K562 (cell line): ENCODE results near the gene H3-3A. TPM values are rescaled to one million over a fixed set of nuclear protein-coding genes. Genes with fewer than 3 reads are reported as not detected.

Source experiments
- CTBP1 ChIP-seq: fragments of 450-650 bp; IDR thresholded peaks from 2 replicates; pipeline ENCODE4 v1.6.1; 2016; ENCODE audit warnings: borderline replicate concordance
- ELF4 ChIP-seq: fragments of 450-650 bp; formaldehyde crosslinking; IDR thresholded peaks from 2 replicates; pipeline ENCODE4 v1.4.0; 2022; ENCODE audit warnings: missing genetic modification characterization
- ETS2 ChIP-seq: IDR thresholded peaks from 2 replicates; pipeline ENCODE4 v1.6.1; 2016; ENCODE audit warnings: borderline replicate concordance, missing genetic modification characterization, mild to moderate bottlenecking, moderate library complexity, missing compliant biosample characterization; ENCODE audit not compliant: poor library complexity, severe bottlenecking
- FOXA1 ChIP-seq: fragments of 450-650 bp; IDR thresholded peaks from 2 replicates; pipeline ENCODE4 v1.6.1; 2016; ENCODE audit warnings: mild to moderate bottlenecking, borderline replicate concordance
- KHSRP ChIP-seq: fragments of 450-650 bp; IDR thresholded peaks from 2 replicates; pipeline ENCODE4 v1.6.1; 2017
- MECOM ChIP-seq: fragments of 250-450 bp; sonication (Bioruptor Pico); IDR thresholded peaks from 2 replicates; pipeline ENCODE4 v1.8.0; 2022; ENCODE audit warnings: inconsistent platforms
- MYC ChIP-seq, 2 experiments: fragments of 250-450 bp in 1 of 2; sonication (Bioruptor Pico) in 1 of 2; IDR thresholded peaks; 2 replicates each; pipeline versions ENCODE4 v1.5.1 to v1.6.1; 2012 to 2021; ENCODE audit warnings: low read depth in 2 of 2, borderline replicate concordance in 1 of 2, improper control_type of control experiment in 1 of 2, low read length in 1 of 2, mild to moderate bottlenecking in 1 of 2, moderate library complexity in 1 of 2
- MYNN ChIP-seq, 2 experiments: sonication (generic); formaldehyde crosslinking in 1 of 2; IDR thresholded peaks; 2 replicates each; pipeline versions ENCODE4 v1.5.0 to v1.6.1; 2016 to 2020; ENCODE audit warnings: antibody characterized with exemption in 1 of 2, missing genetic modification reagents in 1 of 2
- NCOR1 ChIP-seq: fragments of 450-650 bp; IDR thresholded peaks from 2 replicates; pipeline ENCODE4 v1.6.1; 2016; ENCODE audit warnings: mild to moderate bottlenecking, moderate library complexity
- NR3C1 ChIP-seq: sonication (generic); formaldehyde crosslinking; IDR thresholded peaks from 2 replicates; pipeline ENCODE4 v1.8.1; 2022; ENCODE audit warnings: missing genetic modification reagents
- PHTF2 ChIP-seq: fragments of 250-450 bp; sonication (Bioruptor Pico); IDR thresholded peaks from 2 replicates; pipeline ENCODE4 v1.5.0; 2021; ENCODE audit warnings: mild to moderate bottlenecking
- RBM15 ChIP-seq: fragments of 200-400 bp; formaldehyde crosslinking; IDR thresholded peaks from 2 replicates; pipeline ENCODE4 v1.6.1; 2018; ENCODE audit warnings: mild to moderate bottlenecking, low read length, moderate library complexity; ENCODE audit not compliant: insufficient read depth
- RFX1 ChIP-seq: fragments of 450-650 bp; IDR thresholded peaks from 2 replicates; pipeline ENCODE4 v1.6.1; 2016; ENCODE audit warnings: mild to moderate bottlenecking, moderate library complexity
- RUNX1 ChIP-seq: sonication (generic); IDR thresholded peaks from 2 replicates; pipeline ENCODE4 v1.6.1; 2016; ENCODE audit warnings: antibody characterized with exemption, low read depth
- SAFB ChIP-seq: fragments of 200-400 bp; formaldehyde crosslinking; IDR thresholded peaks from 2 replicates; pipeline ENCODE4 v1.6.1; 2017; ENCODE audit warnings: low read depth, low read length, borderline replicate concordance
- SIX5 ChIP-seq, 2 experiments: IDR thresholded peaks; 2 replicates each; pipeline ENCODE4 v1.6.1; 2011; ENCODE audit warnings: low read length in 2 of 2, borderline replicate concordance in 1 of 2, low read depth in 1 of 2, mild to moderate bottlenecking in 1 of 2, moderate library complexity in 1 of 2; ENCODE audit not compliant: insufficient read depth in 1 of 2
- SNRNP70 ChIP-seq: fragments of 200-400 bp; formaldehyde crosslinking; optimal IDR thresholded peaks from 2 replicates; pipeline ENCODE3; 2017; ENCODE audit warnings: low read depth, low read length
- SUPT5H ChIP-seq: fragments of 450-650 bp; IDR thresholded peaks from 2 replicates; pipeline ENCODE4 v1.6.1; 2016
- ZNF408 ChIP-seq: fragments of 250-450 bp; sonication (Bioruptor Pico); IDR thresholded peaks from 2 replicates; pipeline ENCODE4 v1.4.0; 2020; ENCODE audit warnings: low read depth, mild to moderate bottlenecking, moderate library complexity
- ZNF586 ChIP-seq: fragments of 450-650 bp; formaldehyde crosslinking; conservative IDR thresholded peaks from 2 replicates; pipeline ENCODE4 v1.4.0; 2020; ENCODE audit warnings: mild to moderate bottlenecking, moderate library complexity
- polyA plus RNA-seq, 8 experiments: library from polyadenylated mRNA; depleted of rRNA in 4 of 8; stranded (reverse) in 5 of 8; unstranded in 3 of 8; fragments of >200 nt; fragmentation: Nextera tagmentation in 2 of 8; fragmentation: Illumina TruSeq in 1 of 8; extraction: Ambion mirVana in 2 of 8; extraction: Trizol in 1 of 8; gene quantifications; 2 replicates each; pipeline versions ENCODE4 v1.2.1 to v1.2.3, GENCODE V29; 2011 to 2014; ENCODE audit warnings: inconsistent platforms in 1 of 8, missing spikeins in 1 of 8
- total RNA-seq, 7 experiments: library from RNA; depleted of rRNA in 6 of 7; stranded (reverse); fragments of >200 nt in 6 of 7; fragmentation: Illumina TruSeq in 2 of 7; extraction: Trizol in 2 of 7; gene quantifications; 2 replicates each; pipeline versions ENCODE4 v1.2.1 to v1.2.3, GENCODE V29; 2011 to 2021; ENCODE audit warnings: low replicate concordance in 1 of 7
- TF ChIP-seq, protein P1 (sequence below): fragments of 450-650 bp; IDR thresholded peaks from 2 replicates; pipeline ENCODE4 v1.6.1; 2014; ENCODE audit warnings: low read depth, mild to moderate bottlenecking, moderate library complexity, borderline replicate concordance
- TF ChIP-seq, protein P2 (sequence below): fragments of 250-450 bp; sonication (Bioruptor Pico); IDR thresholded peaks from 2 replicates; pipeline ENCODE4 v1.5.0; 2020; ENCODE audit warnings: mild to moderate bottlenecking
- TF ChIP-seq, protein P3 (sequence below): fragments of 450-650 bp; IDR thresholded peaks from 2 replicates; pipeline ENCODE4 v1.6.1; 2016; ENCODE audit warnings: antibody characterized with exemption
- TF ChIP-seq, protein P4 (sequence below): sonication (generic); formaldehyde crosslinking; IDR thresholded peaks from 2 replicates; pipeline ENCODE4 v1.8.0; 2022; ENCODE audit warnings: mild to moderate bottlenecking, missing genetic modification reagents

Gene H3-3A
- total and polyA plus RNA-seq, 9 of the 15 experiments (the other 6 are each of a cell fraction or from before 2014, with no cell fraction given): 426 to 1,083 (median 591) TPM

DNA sequence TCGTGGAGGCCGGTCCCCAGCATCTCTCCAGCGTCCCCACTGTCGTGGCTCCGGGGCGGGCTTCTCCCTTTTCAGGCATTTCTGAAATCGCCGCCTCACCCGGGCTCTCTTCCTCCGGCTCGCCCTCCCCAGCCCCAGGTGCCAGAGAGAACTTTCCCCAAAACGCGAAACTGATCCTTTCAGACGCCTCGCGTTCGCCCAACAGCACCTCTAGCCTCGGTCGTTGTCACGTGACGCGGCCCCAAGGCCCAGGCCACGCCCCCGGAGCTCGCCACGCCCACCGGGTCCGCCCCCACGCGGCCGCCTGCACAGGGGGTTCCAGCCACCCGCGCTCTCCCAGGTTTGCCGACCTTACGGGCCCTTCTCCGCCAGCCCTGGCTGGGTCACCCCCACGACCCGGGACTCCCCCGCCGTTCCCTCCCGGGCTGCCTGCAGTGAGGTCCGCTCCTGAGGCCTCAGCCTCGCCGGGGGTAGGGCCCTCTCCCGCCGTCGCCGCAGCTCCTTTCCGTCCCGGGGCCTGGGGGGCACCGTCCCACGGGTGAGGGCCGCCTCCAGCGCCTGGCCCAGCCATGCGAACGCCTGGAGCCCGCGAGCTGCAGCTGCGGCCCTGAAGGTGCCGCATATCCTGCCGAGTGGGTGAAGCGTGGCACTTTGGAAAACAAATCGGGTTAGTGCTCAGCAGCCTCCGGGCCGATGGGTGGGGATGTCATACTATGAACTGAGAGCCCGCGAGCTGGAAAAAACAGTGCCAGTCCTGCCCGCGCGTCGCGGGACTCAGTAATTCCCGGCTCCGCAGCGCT lies 21.0 kb downstream of the H3-3A start (continued):
- TF ChIP-seq, protein P1, sequence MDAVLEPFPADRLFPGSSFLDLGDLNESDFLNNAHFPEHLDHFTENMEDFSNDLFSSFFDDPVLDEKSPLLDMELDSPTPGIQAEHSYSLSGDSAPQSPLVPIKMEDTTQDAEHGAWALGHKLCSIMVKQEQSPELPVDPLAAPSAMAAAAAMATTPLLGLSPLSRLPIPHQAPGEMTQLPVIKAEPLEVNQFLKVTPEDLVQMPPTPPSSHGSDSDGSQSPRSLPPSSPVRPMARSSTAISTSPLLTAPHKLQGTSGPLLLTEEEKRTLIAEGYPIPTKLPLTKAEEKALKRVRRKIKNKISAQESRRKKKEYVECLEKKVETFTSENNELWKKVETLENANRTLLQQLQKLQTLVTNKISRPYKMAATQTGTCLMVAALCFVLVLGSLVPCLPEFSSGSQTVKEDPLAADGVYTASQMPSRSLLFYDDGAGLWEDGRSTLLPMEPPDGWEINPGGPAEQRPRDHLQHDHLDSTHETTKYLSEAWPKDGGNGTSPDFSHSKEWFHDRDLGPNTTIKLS: peak; percentile 40; the same call in 1 of the 2 replicates
- TF ChIP-seq KHSRP: no peak
- TF ChIP-seq SIX5 (IDR thresholded peaks at IDR 0.05; ENCODE audit: borderline replicate concordance in 1 of 2, insufficient read depth in 1 of 2, low read depth in 1 of 2, low read length in 2 of 2): no peak
- TF ChIP-seq, protein P2, sequence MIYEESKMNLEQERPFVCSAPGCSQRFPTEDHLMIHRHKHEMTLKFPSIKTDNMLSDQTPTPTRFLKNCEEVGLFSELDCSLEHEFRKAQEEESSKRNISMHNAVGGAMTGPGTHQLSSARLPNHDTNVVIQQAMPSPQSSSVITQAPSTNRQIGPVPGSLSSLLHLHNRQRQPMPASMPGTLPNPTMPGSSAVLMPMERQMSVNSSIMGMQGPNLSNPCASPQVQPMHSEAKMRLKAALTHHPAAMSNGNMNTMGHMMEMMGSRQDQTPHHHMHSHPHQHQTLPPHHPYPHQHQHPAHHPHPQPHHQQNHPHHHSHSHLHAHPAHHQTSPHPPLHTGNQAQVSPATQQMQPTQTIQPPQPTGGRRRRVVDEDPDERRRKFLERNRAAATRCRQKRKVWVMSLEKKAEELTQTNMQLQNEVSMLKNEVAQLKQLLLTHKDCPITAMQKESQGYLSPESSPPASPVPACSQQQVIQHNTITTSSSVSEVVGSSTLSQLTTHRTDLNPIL: no peak
- no peak for TF ChIP-seq ETS2 (tag)
- TF ChIP-seq ZNF586 (CRISPR knock-in tag): no peak
- peak; percentile 54; the same call in 1 of the 2 replicates for TF ChIP-seq MYC (IDR thresholded peaks at IDR 0.05; ENCODE audit: low read depth, low read length)
- TF ChIP-seq MYC (CRISPR knock-in tag; IDR thresholded peaks at IDR 0.05; ENCODE audit: borderline replicate concordance, low read depth): 0 out of 2 replicates have a peak, but pooled peaks have one; percentile 44
- TF ChIP-seq, protein P3, sequence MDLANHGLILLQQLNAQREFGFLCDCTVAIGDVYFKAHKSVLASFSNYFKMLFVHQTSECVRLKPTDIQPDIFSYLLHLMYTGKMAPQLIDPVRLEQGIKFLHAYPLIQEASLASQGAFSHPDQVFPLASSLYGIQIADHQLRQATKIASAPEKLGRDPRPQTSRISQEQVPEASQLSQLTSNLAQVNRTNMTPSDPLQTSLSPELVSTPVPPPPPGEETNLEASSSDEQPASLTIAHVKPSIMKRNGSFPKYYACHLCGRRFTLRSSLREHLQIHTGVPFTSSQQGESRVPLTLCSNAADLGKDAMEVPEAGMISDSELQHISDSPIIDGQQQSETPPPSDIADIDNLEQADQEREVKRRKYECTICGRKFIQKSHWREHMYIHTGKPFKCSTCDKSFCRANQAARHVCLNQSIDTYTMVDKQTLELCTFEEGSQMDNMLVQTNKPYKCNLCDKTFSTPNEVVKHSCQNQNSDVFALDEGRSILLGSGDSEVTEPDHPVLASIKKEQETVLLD: 0 out of 2 replicates have a peak, but pooled peaks have one; percentile 13
- peak; percentile 59; the same call in 1 of the 2 replicates for TF ChIP-seq SAFB
- TF ChIP-seq, protein P4, sequence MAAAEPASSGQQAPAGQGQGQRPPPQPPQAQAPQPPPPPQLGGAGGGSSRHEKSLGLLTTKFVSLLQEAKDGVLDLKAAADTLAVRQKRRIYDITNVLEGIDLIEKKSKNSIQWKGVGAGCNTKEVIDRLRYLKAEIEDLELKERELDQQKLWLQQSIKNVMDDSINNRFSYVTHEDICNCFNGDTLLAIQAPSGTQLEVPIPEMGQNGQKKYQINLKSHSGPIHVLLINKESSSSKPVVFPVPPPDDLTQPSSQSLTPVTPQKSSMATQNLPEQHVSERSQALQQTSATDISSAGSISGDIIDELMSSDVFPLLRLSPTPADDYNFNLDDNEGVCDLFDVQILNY (CRISPR knock-in tag): no peak
- no peak for TF ChIP-seq FOXA1
- TF ChIP-seq SNRNP70: no peak
- TF ChIP-seq MYNN (IDR thresholded peaks at IDR 0.05): no peak
- TF ChIP-seq MYNN (CRISPR knock-in tag; IDR thresholded peaks at IDR 0.05): no peak
- no peak for TF ChIP-seq PHTF2 (CRISPR knock-in tag)
- peak; percentile 69 for TF ChIP-seq SUPT5H
- no peak for TF ChIP-seq ELF4 (CRISPR knock-in tag)
- TF ChIP-seq RBM15: no peak
- TF ChIP-seq MECOM: no peak
- TF ChIP-seq ZNF408 (CRISPR knock-in tag): no peak
- TF ChIP-seq RFX1: no peak
- TF ChIP-seq RUNX1: no peak
- TF ChIP-seq NCOR1: no peak
- no peak for TF ChIP-seq NR3C1
- no peak for TF ChIP-seq CTBP1
